Right lobe of liver (tissue), 4 donors: ENCODE results near the gene TMEM175.

ENCODE experiments used
- POLR2A ChIP-seq: fragments of 450-650 bp; IDR thresholded peaks from one replicate; pipeline ENCODE4 v1.6.1; 2017; ENCODE audit warnings: antibody characterized with exemption, mild to moderate bottlenecking
- TF ChIP-seq, protein P1 (sequence below), 4 donors: fragments of 200-600 bp in 3 of 4; fragments of 450-650 bp in 1 of 4; IDR thresholded peaks; one replicate each; pipeline versions ENCODE4 v1.5.1 to v1.8.0; 2016 to 2022; ENCODE audit warnings: antibody characterized with exemption in 4 of 4, mild to moderate bottlenecking in 2 of 4
- donor health status: DM: no; HTN: no; CAD: no.
- donor health status: DM: no; HTN: no; CAD: no.
- donor health status: DM: no; HTN: yes; CAD: no.

DNA sequence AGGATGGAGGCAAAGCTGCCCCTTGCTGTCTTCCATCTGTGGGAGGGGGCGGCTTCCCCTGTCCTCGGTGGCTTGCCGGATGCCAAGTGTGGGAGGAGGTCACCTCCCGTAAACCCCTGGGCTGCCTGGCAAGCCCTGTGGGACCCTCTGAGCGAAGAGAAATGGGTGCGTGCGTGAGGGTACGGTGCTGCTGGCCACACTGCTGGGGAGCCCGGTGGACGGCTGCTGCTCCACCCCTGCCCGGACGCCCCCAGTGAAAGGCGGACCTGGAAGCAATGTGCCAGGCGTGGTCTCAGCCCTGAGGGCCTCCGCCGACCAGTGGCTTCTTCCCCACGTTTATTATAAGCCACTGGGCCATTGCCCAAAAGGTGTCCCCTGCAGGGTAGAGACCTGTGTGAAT is 50.0 kb downstream of the TMEM175 start:
- TF ChIP-seq POLR2A, result no peak
- TF ChIP-seq, protein P1, sequence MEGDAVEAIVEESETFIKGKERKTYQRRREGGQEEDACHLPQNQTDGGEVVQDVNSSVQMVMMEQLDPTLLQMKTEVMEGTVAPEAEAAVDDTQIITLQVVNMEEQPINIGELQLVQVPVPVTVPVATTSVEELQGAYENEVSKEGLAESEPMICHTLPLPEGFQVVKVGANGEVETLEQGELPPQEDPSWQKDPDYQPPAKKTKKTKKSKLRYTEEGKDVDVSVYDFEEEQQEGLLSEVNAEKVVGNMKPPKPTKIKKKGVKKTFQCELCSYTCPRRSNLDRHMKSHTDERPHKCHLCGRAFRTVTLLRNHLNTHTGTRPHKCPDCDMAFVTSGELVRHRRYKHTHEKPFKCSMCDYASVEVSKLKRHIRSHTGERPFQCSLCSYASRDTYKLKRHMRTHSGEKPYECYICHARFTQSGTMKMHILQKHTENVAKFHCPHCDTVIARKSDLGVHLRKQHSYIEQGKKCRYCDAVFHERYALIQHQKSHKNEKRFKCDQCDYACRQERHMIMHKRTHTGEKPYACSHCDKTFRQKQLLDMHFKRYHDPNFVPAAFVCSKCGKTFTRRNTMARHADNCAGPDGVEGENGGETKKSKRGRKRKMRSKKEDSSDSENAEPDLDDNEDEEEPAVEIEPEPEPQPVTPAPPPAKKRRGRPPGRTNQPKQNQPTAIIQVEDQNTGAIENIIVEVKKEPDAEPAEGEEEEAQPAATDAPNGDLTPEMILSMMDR (IDR thresholded peaks at IDR 0.05), result no peak
